HG03039 (cell line): ENCODE measurements around the gene THEMIS2.

Source experiments
- ATAC-seq: cut with Tn5 transposase; IDR thresholded peaks from one replicate; pipeline ENCODE4 v1.9.1; 2021; ENCODE audit warnings: mild to moderate bottlenecking, moderate library complexity; ENCODE audit not compliant: unreplicated experiment

THEMIS2 gene

DNA sequence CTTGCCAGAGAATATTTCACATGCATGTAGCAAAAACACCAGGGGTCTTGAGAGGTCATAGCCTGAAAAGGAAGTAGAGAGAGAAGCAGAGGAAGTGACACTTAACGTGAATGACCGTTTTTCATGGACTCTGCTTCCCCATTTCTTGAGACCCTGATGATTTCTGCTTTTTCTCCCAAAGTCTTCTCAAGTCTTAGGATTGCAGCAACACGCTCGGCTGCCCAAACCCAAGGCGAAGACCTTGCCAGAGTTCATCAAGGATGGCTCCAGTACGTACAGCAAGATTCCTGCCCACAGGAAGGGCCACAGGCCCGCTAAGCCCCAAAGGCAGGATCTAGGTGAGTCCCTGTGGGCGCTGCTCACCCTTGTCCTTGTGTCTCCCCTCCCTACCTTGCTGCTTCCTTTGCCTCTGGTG, 12.8 kb downstream of the THEMIS2 start:
- no peak for ATAC-seq

DNA sequence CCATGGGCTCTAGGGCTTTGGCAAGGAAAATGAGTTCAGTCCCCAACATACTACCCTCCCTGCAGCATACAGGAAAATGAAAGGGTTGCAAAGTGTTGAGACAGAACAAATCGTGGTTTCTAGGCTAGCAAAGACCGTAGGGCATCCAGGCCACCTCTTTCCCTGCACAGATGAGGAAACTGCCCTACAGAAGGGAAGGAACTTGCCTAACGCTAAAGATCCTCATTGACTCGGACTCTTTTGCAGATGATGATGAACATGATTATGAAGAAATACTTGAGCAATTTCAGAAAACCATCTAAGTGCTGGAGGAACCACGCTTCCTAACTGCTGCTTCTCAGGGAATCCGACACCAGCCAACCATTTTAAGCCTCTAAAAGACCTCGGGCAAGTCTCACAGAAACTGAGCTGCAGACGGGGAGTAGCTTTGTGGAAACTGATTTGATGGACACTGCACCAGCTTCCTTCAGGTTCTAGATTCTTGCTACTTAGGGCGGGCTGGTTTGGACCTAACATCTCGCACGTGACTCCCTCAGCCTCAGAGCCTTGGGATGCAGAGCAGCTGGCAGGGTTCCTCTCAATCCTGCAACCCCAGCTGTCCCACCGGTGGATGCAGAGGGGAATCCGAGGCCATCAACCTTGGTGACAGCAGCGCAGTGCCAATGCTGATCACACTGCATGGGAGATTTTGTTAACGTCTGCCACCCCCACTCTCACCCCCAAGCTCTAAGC, 13.4 kb downstream of the THEMIS2 start:
- no peak for ATAC-seq

DNA sequence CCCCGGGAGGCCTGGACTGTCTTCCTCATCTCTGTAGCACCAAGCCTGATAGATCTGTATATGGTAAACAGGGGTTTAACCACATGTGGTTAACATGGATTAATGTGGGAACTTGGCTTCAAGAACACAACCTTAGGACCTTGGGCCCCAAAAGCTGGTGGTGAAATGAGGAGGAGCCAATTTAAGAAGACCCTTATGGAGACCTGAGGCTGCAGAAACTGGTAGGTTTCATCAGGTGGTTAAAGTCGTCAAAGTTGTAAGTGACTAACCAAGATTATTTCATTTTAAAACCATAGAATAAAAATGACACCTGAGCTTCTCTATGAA, 14.0 kb downstream of the THEMIS2 start:
- no peak for ATAC-seq

DNA sequence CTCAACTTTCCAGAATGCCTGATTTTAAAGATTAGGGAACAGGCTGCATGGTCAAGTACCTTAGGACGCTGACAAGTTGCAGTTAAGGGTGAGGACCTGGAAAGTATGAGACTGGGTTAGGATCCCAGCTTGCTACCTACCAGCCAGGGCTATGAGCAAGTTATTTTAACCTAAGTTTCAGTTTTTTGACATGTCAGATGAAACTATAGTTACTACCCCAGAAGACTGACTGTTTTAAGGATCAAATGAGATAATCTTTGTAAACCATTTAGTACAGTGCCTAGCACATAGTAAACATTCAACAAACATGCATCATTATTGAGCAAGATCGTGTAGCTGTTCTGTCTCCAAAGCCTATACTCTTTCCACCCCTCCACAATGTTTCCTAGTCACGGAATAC, 14.4 kb downstream of the THEMIS2 start:
- no peak for ATAC-seq

DNA sequence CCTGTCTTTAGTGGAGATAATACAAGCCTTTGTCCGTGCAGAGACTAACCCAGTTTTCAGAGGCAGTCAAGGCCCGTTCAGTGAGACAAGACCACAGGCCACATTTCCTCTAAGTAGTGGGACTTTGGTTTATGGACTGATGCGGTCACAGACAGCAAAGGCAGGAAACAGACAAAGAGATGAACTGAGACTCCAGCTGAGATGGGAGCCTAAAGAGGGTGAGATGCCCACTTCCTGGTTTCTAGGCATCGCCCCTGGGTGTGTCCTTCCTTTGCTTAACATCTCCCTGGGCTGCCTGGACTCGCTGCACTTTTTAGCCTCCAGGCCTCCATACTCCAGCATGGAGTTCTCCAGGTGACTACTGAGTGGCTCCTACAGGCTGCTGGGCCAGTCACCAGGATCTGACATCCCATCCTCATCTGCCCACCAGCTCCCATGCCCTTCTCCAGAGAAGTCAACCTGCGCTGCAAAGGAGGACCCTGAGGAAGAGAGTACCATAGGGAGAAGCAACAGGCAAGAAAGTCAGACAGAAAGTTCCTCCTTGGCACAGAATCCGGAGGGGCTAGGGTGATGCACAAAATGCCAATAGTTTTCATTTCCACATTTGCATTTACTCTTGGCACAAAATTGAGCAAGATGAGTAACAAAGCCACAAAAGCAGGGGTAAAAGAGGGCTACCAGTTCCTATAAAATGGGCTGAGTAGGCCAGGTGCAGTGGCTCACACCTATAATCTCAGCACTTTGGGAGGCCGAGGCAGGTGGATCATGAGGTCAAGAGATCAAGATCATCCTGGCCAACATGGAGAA, 15.1 kb downstream of the THEMIS2 start:
- ATAC-seq = no peak

DNA sequence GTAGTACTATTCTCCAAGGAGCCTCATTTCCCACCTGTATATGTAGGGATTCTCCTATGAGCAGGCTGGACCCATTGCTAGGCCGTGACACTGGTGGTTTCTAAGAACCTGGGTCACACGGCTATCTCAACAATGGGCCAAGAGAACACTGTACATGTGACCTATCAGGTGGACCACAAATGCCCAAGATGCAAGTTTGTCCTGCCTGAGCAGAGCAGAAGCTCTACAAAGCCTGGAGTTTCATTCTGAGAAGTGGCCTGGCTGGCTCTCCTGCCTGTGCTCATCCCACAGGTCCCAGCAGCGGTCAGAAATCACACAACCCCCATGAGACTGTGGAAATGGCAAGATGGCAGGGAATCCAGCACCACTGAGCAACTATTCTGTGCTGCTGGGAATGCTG, 17.2 kb downstream of the THEMIS2 start:
- no peak for ATAC-seq

DNA sequence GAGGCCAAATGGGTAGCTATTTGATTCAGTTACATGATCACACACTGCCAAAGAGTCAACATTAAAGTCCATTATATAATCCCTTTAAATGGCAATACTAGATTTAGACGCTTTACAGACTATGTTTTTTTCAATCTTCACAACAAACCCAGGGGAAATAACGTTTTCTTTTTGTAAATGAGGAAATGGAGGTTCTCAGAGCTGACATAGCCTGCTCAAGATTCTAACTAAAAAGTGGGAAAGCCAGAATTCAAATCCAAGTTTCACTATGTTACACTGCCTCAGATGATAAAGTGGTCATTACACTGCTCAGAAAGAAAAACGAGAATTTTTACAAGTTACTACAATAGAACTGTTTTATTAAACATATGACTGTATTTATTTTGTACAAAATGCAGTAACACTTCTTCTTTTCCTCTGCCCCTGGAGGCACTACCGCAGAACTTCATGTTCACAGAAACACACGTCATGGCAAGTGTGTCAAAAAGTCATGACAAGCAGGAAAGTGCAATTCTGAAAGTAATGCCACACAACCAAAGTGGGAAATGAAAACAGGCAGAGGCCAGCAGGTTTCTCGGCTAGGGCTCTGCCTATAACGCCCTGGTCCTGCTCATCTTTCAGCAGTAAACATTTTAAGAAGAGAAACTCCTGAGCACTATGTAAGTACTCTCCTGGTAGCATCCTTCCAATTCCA, 19.0 kb downstream of the THEMIS2 start:
- no peak for ATAC-seq

DNA sequence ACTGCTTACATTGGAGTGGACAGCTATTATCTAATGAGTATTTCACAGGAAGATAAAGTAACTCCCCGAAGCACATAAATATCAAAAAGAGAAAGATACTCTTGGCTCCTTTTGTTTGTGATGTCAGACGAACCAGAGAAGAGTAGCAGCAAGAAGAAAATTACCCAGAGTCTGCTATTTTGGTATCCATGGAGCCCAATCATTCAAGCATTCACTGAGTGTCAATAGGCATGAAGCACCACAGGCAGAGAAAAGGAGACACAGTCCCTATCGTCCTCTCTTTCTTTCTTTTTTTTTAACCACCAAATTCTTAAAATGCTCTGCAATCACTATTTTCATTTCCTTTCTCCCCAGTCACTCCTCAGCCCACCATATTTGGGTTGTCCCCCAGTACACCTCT, 22.2 kb downstream of the THEMIS2 start:
- ATAC-seq = no peak

DNA sequence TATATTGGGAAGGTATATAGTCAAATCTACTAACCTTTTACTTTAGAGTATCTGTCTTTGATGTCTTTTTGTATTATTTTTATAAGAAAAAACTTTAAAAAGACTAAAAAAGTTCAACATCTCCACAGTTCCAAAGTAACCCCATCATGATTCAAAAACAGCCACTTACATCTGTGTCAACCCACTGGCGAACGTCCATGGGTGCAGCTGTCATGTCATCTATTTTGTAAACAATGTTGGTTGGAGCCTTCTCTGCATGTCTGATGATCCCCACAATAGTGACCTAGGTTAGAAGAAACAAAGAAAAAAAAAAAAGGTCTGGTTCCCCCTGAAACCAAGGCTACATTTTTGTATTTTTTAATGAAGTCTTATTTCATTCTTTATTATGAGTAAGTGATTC, 34.4 kb downstream of the THEMIS2 start:
- ATAC-seq = no peak

DNA sequence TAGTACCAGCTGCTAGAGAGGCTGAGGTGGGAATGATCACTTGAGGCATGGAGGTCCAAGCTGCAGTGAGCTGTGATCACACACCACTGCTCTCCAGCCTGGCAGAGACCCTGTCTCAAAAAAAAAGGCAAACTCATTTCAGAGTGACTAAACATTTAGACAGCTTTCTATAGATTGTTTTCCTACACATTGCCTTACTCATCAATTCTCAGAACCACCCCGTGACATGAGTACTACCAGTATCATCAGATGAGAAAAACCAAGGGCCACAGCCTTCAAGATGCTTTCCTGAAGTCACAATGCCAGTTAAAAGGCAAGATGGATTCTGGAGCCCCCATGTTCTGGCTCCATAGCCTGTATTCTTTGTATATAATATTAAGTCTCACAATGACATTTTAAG, 40.1 kb downstream of the THEMIS2 start:
- ATAC-seq = no peak

DNA sequence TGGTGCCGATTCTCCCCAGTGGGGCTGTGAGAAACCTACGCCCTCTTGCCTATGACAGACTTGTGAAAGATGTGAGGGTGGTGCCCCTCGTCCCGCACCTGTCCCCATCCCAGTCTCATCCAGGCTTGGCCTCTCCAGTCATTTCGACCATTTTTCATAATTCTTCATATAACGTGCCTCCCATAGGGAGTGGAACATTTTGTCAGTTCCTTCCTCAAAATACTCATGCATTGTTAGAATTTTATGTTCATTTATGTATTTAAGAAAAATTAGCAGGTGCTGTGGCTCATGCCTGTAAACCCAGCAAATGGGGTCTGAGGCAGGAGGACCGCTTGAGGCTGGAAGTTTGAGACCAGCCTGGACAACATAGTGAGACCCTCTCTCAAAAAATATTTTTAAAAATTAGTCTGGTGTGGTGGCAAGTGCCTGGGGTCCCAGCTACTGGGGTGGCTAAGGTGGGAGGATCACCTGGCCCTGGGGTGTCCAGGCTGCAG, 42.8 kb downstream of the THEMIS2 start:
- ATAC-seq = no peak

DNA sequence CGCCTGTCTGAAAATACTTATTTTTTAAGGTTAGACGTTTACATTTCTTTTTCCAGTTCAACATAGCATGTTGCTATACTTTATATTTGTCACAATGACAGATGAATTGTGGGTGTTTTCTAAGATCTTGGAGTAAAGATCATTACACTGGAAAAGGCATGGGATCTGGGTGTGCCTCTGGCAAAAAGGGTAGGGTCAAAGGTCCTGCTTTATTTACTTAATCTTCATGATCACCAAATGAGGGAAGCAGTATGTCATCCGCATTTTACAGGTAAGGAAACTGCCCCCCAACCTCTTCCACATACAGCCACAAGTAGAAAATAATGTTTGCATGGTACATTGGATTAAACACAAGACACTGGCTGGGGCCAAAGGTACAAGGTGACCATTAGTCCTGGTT, 49.9 kb downstream of the THEMIS2 start:
- no peak for ATAC-seq

DNA sequence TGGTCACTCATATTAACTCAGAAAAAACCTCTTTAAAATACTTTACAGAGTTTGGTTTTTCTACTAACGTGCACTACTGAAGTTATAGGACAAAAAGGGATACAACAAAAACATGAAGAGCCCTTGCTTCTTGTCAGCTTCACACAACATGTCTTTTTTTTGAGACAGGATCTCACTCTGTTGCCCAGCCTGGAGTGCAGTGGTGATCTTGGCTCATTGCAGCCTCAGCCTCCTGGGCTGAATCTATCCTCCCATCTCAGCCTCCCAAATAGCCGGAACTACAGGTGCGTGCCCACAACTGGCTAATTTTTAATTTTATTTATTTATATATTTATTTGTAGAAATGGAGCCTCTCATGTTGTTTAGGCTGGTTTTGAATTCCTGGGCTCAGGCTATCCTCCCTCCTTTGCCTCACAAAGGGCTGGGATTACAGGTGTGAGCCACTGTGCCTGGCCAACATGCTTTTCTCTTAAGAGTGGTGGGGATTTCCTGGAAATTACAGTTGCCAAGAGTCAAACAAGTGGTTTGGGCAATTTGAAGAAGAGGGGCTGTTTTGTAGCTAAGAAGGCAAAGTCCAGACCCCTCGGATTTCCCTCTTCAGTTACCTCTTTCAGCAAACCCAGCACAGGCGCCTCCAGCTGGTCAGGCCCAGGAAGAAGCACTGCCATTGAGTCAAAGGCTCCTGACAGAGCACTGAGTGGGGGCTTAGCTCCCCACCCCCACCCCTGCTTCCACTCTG, 56.0 kb downstream of the THEMIS2 start:
- no peak for ATAC-seq

DNA sequence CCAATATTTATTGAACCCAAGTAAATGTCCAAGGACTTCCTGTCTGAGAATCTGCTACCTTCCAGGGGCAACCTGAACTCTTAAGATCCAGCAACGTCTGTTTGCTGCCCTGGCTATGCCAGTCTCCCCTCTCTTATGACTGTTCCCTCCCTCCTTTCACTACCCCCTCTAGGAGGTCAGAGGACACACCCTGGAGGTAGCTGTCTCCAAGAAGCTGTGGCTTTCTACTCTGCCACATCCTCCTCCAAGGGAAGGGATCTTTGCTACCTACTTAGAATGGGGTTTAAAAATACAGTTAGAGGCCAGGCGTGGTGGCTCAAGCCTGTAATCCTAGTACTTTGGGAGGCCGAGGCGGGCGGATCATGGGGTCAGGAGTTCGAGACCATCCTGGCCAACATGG, 58.8 kb downstream of the THEMIS2 start:
- ATAC-seq = no peak

DNA sequence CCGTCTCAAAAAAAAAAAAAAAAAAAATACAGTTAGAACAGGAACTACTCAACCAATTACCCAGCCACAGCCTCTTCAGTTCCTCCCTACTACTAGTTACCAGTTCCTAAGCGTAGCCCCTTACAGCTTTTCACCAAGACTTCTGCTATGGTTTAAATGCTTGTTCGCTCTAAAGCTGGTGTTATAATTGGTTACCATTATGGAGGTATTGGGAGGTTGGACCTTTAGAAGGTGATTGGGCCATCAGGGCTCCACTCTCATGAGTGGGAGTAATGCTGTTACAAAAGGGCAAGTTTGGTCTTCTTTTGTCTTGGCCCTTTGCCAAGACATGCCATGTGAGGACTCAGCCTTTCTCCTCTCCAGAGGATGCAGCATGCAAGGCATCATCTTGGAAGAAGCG, 59.4 kb downstream of the THEMIS2 start:
- ATAC-seq = no peak

DNA sequence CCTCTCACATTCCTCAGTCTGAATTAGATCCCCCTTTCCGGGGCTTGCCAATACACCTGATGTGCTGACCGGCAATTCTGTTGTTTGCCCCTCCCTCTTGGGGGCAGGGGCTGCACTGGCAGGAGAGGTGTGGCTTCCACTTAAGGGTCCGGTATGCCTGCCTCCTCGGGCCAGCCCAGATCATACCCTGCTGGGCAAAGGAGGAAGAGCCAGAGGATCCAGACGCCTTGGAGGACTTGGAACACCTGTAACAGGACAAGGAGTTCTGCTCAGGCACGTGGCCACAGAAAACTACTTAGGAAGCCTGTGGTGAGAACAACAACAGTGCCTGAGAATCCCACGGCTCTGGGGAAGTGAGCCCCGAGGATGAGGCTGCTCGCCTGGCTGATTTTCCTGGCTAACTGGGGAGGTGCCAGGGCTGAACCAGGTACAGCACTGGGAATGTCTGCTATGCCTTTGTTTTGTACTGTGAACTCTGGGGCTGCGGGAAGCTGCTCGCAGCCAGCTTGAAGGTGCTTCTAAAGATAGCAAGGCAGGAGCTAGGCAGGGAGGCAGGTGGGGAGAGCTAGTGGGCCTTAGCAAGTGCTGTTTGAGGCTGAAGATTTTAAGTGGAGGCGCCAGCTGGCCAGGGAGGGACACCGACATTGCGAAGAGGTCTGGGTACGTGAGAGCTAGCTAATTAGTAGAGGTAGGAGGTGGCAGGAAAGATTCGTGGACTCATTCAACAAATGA, 62.6 kb downstream of the THEMIS2 start, which contains the start of gene SMPDL3B:
TSS of gene SMPDL3B (plus strand) at position 183 of the 732 bp plus-strand sequence. CDS start at position 367, 184 bp downstream.
- ATAC-seq = no peak

DNA sequence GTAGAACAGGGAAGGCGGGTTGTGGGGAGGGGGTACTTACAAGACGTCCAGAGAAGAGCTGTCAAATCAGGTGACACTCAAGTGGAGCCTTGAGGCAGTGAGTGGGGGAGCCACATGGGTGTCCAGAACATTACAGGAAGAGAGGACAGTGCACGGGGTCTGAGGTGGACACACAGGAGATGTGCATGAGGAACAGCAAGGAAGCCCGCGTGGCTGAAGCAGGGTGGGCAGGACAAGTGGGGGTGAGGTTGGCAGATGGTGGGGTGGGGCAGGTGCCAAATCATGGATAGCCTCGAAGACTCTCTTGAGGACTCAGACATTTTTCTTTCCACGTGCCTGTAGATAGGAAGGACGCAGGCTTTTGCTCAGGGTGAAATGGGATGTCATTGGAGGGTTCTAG, 63.4 kb downstream of the THEMIS2 start:
- no peak for ATAC-seq
